ENCODE data around the gene CDC42BPB.
"Not testable (repeated sequence)": the region's sequence is repeated elsewhere in the genome, so short reads cannot be mapped to it uniquely, and the experiment has no call there.

CDC42BPB gene

GRCh38 chr14:103055695-103056094 lies 1.7 kb downstream of the CDC42BPB start:
- H3K4me3 ChIP-seq (replicated peaks; ENCODE audit: low read depth, low read length) = peak overlapping the region; percentile 73
- no peak for TF ChIP-seq CTCF (IDR thresholded peaks at IDR 0.05; ENCODE audit: low read depth, low read length, missing control alignments)
- no peak for DNase-seq (ENCODE audit: extremely low read depth, low read depth)

DNA sequence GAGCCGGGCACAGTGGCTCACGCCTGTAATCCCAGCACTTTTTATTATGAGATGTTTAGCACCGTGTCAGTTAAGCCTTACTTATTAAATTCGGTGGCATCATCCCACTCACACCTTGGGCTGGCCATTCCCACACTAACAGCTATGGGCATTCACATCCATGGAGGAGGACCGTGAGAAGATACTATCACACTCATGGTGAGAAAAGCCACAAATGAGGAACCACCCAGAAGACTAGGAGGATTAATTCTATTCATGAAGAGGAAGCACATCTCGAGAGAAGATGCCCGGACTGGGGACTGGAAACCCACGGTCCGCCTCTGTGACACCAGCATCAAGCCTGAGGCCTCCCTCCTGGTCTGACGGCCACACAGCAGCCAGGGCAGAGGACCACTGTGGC lies 4.9 kb downstream of the CDC42BPB start:
- DNase-seq (ENCODE audit: extremely low read depth, low read depth) = no peak
- TF ChIP-seq CTCF (IDR thresholded peaks at IDR 0.05; ENCODE audit: low read depth, low read length, missing control alignments) = no peak
- no peak overlapping the region for H3K4me3 ChIP-seq (replicated peaks; ENCODE audit: low read depth, low read length)

DNA sequence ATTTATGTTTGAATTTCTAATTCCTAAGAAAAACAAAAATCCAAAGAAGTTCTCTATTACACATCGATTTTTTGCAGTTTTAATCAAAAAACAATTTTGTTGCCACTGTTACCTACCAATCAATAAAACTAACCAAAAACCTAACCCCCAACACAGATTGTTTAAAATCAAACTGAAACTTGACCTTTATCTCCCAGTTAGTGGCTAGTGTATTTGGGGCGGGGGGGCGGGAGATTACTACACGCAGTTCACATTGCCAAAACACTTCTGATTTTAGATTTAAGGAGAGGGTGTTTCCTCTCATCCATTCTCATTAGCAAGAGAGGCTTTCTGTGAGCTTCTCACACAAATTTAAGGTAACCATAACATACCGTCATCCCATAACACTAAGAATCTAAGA lies 6.4 kb downstream of the CDC42BPB start:
- no peak overlapping the region for H3K4me3 ChIP-seq (replicated peaks; ENCODE audit: low read depth, low read length)
- TF ChIP-seq CTCF (IDR thresholded peaks at IDR 0.05; ENCODE audit: low read depth, low read length, missing control alignments) = no peak
- no peak for DNase-seq (ENCODE audit: extremely low read depth, low read depth)

- not testable (repeated sequence) for H3K4me3 ChIP-seq (replicated peaks; ENCODE audit: low read depth, low read length); DNase-seq (ENCODE audit: extremely low read depth, low read depth)
Observed at GRCh38 chr14:103047453-103047852, 9.9 kb downstream of the CDC42BPB start.

- H3K4me3 ChIP-seq (replicated peaks; ENCODE audit: low read depth, low read length) = no peak overlapping the region
- no peak for DNase-seq (ENCODE audit: extremely low read depth, low read depth)
- TF ChIP-seq CTCF (IDR thresholded peaks at IDR 0.05; ENCODE audit: low read depth, low read length, missing control alignments) = no peak
Observed at GRCh38 chr14:103045371-103045869, 11.9 kb downstream of the CDC42BPB start.

DNA sequence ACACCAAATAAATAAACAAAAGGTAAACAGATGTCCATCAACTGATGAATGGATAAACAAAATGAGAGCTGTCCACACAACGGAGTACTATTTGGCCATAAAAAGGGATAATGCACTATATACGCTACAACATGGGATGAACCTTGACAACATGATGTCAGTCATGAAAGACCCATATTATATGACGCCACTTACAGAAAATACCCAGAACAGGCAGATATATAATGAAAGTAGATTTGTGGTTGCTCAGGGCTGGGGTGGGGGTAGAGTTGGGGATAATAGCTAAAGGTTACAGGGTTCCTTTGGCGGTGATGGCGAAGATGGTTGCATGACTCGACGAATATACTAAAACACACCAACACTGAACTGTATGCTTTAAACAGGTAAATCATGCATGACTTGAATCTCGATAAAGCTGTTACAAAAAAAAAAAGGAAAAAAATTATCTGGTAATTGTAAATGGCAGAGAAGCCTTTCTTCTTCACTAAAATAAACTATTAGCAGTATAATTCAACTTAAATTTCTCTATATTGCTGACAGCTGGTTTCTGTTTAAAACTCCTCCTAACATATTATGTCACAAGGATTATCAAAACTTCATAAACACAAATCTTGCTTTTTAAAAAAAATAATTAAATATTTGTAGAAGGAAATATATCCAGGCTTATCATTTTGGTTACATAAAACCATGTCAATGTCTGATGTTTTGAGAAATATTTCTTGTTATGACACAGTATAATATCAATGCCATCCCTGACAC lies 13.9 kb downstream of the CDC42BPB start:
- no peak for TF ChIP-seq CTCF (IDR thresholded peaks at IDR 0.05; ENCODE audit: low read depth, low read length, missing control alignments)
- no peak for DNase-seq (ENCODE audit: extremely low read depth, low read depth)
- no peak overlapping the region for H3K4me3 ChIP-seq (replicated peaks; ENCODE audit: low read depth, low read length)

DNA sequence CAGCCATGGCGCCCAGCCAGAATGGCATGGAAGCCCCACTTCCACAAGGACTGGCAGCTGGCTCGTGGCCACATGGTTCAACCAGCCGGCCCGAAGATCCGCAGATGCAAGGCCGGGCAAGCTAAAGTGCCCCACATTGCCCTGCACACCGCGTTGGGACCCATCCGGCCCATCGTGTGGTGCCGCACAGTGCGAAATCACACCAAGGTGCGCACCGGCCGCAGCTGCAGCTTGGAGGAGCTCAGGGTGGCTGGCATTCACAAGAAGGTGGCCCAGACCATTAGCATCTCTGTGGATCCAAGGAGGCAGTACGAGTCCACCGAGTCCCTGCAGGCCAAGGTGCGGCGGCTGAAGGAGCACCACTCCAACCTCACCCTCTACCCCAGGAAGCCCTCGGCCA lies 15.9 kb downstream of the CDC42BPB start:
- no peak for DNase-seq (ENCODE audit: extremely low read depth, low read depth)
- no peak overlapping the region for H3K4me3 ChIP-seq (replicated peaks; ENCODE audit: low read depth, low read length)
- TF ChIP-seq CTCF (IDR thresholded peaks at IDR 0.05; ENCODE audit: low read depth, low read length, missing control alignments) = no peak
